ENCODE measurements around the gene SND1.

SND1 gene

DNA sequence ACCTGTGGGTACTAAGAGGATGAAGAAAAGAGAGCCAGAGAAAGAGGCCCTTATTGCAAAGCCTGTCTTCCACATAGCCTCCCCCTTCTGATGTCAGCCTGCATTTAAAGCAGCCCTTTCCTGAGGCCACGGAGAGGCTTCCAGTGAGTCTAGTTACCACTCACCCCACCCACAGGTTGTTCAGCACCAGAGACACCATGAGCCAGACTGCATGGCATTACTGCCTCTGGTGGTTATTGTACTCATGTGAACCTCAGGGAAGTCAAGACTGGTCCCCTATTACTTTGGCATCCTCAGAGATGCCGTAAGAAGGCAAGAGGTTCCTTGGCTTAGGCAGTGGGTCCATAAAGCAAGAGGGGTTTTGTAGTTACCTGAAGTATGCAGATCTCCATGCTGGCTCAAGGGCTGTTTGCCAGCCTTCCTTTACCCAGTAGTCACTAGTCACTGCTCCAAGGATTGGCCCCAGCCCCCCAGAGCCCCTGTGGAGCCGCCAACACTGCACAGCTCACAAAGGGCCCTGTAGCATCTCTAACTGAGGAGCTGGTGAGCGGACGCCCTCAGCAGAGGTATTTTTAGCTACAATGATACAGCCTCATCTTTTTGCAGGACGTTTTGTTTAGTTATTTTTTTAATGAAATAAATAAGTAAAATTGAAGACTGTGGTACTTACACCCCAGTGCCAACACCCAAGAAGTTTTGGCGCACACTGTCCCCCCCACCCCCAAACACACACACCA is 358.6 kb downstream of the SND1 start:
- TF ChIP-seq, protein P1, sequence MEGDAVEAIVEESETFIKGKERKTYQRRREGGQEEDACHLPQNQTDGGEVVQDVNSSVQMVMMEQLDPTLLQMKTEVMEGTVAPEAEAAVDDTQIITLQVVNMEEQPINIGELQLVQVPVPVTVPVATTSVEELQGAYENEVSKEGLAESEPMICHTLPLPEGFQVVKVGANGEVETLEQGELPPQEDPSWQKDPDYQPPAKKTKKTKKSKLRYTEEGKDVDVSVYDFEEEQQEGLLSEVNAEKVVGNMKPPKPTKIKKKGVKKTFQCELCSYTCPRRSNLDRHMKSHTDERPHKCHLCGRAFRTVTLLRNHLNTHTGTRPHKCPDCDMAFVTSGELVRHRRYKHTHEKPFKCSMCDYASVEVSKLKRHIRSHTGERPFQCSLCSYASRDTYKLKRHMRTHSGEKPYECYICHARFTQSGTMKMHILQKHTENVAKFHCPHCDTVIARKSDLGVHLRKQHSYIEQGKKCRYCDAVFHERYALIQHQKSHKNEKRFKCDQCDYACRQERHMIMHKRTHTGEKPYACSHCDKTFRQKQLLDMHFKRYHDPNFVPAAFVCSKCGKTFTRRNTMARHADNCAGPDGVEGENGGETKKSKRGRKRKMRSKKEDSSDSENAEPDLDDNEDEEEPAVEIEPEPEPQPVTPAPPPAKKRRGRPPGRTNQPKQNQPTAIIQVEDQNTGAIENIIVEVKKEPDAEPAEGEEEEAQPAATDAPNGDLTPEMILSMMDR (IDR thresholded peaks at IDR 0.05; ENCODE audit: low read depth, low read length): no peak
- H3K4me3 ChIP-seq (ENCODE audit: low read depth, low read length): no peak overlapping the region

GRCh38 chr7:128011131-128011661 is 359.2 kb downstream of the SND1 start:
- TF ChIP-seq, protein P1 (IDR thresholded peaks at IDR 0.05; ENCODE audit: low read depth, low read length): no peak
- H3K4me3 ChIP-seq (ENCODE audit: low read depth, low read length): no peak overlapping the region

GRCh38 chr7:128014811-128015210 is 362.8 kb downstream of the SND1 start:
- no peak overlapping the region for H3K4me3 ChIP-seq (ENCODE audit: low read depth, low read length)
- TF ChIP-seq, protein P1 (IDR thresholded peaks at IDR 0.05; ENCODE audit: low read depth, low read length): no peak

GRCh38 chr7:128017460-128017859 is 365.5 kb downstream of the SND1 start:
- H3K4me3 ChIP-seq (ENCODE audit: low read depth, low read length): no peak overlapping the region
- TF ChIP-seq, protein P1 (IDR thresholded peaks at IDR 0.05; ENCODE audit: low read depth, low read length): no peak

- TF ChIP-seq, protein P1 (IDR thresholded peaks at IDR 0.05; ENCODE audit: low read depth, low read length): no peak
These were observed 366.2 kb downstream of the SND1 start for GRCh38 chr7:128017862-128018845.

GRCh38 chr7:128019288-128019687 is 367.3 kb downstream of the SND1 start:
- no peak overlapping the region for H3K4me3 ChIP-seq (ENCODE audit: low read depth, low read length)
- TF ChIP-seq, protein P1 (IDR thresholded peaks at IDR 0.05; ENCODE audit: low read depth, low read length): no peak

More at GRCh38 chr7:128017862-128018845, 366.2 kb downstream of the SND1 start:
- H3K4me3 ChIP-seq (ENCODE audit: low read depth, low read length): no peak overlapping the region
